A549 (cell line): ENCODE data around the gene RNU2-1. TPM values are rescaled to one million over a fixed set of nuclear protein-coding genes. Genes with fewer than 3 reads are reported as not detected.

Experiments
- CEBPB ChIP-seq, 2 experiments: fragments of >200 bp in 1 of 2; sonication (Bioruptor Twin) in 1 of 2; formaldehyde crosslinking in 1 of 2; IDR thresholded peaks; 2 replicates each; pipeline ENCODE4 v1.6.1; 2012 to 2016
- CHD2 ChIP-seq: fragments of 150-350 bp; IDR thresholded peaks from 2 replicates; pipeline ENCODE4 v1.6.1; 2014; ENCODE audit warnings: low read length; ENCODE audit not compliant: partially characterized antibody
- CHD4 ChIP-seq: fragments of 200-600 bp; sonication (generic); IDR thresholded peaks from 2 replicates; pipeline ENCODE4 v1.6.1; 2016; ENCODE audit warnings: antibody characterized with exemption, mild to moderate bottlenecking, borderline replicate concordance
- EHF ChIP-seq: fragments of 250-450 bp; sonication (Bioruptor Pico); IDR thresholded peaks from 2 replicates; pipeline ENCODE4 v1.5.0; 2020; ENCODE audit warnings: mild to moderate bottlenecking
- EP300 ChIP-seq, 2 experiments: fragments of >200 bp; sonication (Bioruptor Twin); formaldehyde crosslinking; IDR thresholded peaks; 2 replicates in 1 of 2; 3 replicates in 1 of 2; pipeline ENCODE4 v1.6.1; 2016 to 2017
- FOSB ChIP-seq: fragments of 250-450 bp; sonication (Bioruptor Pico); IDR thresholded peaks from 2 replicates; pipeline ENCODE4 v1.5.0; 2020; ENCODE audit warnings: mild to moderate bottlenecking, moderate library complexity
- FOSL2 ChIP-seq, 2 experiments: fragments of 450-650 bp in 1 of 2; fragments of >200 bp in 1 of 2; sonication (Bioruptor Twin) in 1 of 2; formaldehyde crosslinking; IDR thresholded peaks; 2 replicates each; pipeline versions ENCODE4 v1.5.0 to v1.6.1; 2016 to 2020; ENCODE audit warnings: mild to moderate bottlenecking in 1 of 2, moderate library complexity in 1 of 2
- FOXS1 ChIP-seq: fragments of 250-450 bp; sonication (Bioruptor Pico); IDR thresholded peaks from 2 replicates; pipeline ENCODE4 v1.5.0; 2020; ENCODE audit warnings: mild to moderate bottlenecking, moderate library complexity
- HDAC2 ChIP-seq: fragments of 200-600 bp; sonication (generic); IDR thresholded peaks from 2 replicates; pipeline ENCODE4 v1.6.1; 2016
- HOXA7 ChIP-seq: fragments of 250-450 bp; sonication (Bioruptor Pico); IDR thresholded peaks from 2 replicates; pipeline ENCODE4 v1.5.0; 2020; ENCODE audit warnings: mild to moderate bottlenecking, moderate library complexity
- HOXB13 ChIP-seq: fragments of 250-450 bp; sonication (Bioruptor Pico); IDR thresholded peaks from 2 replicates; pipeline ENCODE4 v1.5.0; 2020; ENCODE audit warnings: low read depth, mild to moderate bottlenecking, moderate library complexity
- HOXB5 ChIP-seq: fragments of 250-450 bp; sonication (Bioruptor Pico); IDR thresholded peaks from 2 replicates; pipeline ENCODE4 v1.5.0; 2020; ENCODE audit warnings: mild to moderate bottlenecking, moderate library complexity
- JUN ChIP-seq, 2 experiments: fragments of >200 bp; sonication (Bioruptor Twin); formaldehyde crosslinking; IDR thresholded peaks; 2 replicates in 1 of 2; 3 replicates in 1 of 2; pipeline ENCODE4 v1.6.1; 2016 to 2017
- KDM5A ChIP-seq: fragments of 200-600 bp; sonication (generic); IDR thresholded peaks from 2 replicates; pipeline ENCODE4 v1.6.1; 2016; ENCODE audit warnings: antibody characterized with exemption, mild to moderate bottlenecking
- MYC ChIP-seq: IDR thresholded peaks from 2 replicates; pipeline ENCODE4 v1.6.1; 2012; ENCODE audit warnings: mild to moderate bottlenecking, inconsistent platforms, low read length, improper control_type of control experiment, borderline replicate concordance
- NR3C1 ChIP-seq: fragments of >200 bp; sonication (Bioruptor Twin); formaldehyde crosslinking; IDR thresholded peaks from 3 replicates; pipeline ENCODE4 v1.6.1; 2017
- PHF8 ChIP-seq: fragments of 200-600 bp; sonication (generic); IDR thresholded peaks from 2 replicates; pipeline ENCODE4 v1.6.1; 2016; ENCODE audit warnings: low read depth, mild to moderate bottlenecking, antibody characterized with exemption, moderate library complexity, borderline replicate concordance
- RAD21 ChIP-seq, 2 experiments: fragments of >200 bp in 1 of 2; sonication (Bioruptor Twin) in 1 of 2; formaldehyde crosslinking in 1 of 2; IDR thresholded peaks in 1 of 2; conservative IDR thresholded peaks in 1 of 2; 2 replicates in 1 of 2; 3 replicates in 1 of 2; pipeline ENCODE4 v1.6.1; 2012 to 2018; ENCODE audit warnings: inconsistent platforms in 1 of 2
- RARB ChIP-seq: fragments of 250-450 bp; sonication (Bioruptor Pico); IDR thresholded peaks from 2 replicates; pipeline ENCODE4 v1.8.0; 2021; ENCODE audit warnings: mild to moderate bottlenecking, moderate library complexity
- RNF2 ChIP-seq: fragments of 200-600 bp; sonication (generic); IDR thresholded peaks from 2 replicates; pipeline ENCODE4 v1.6.1; 2016; ENCODE audit warnings: low read depth, mild to moderate bottlenecking, antibody characterized with exemption, moderate library complexity, borderline replicate concordance
- SREBF2 ChIP-seq: fragments of 450-650 bp; IDR thresholded peaks from 2 replicates; pipeline ENCODE4 v1.6.1; 2014; ENCODE audit warnings: mild to moderate bottlenecking, moderate library complexity
- TFCP2L1 ChIP-seq: fragments of 250-450 bp; sonication (Bioruptor Pico); IDR thresholded peaks from 2 replicates; pipeline ENCODE4 v1.5.0; 2021; ENCODE audit warnings: mild to moderate bottlenecking
- ZFP36 ChIP-seq: fragments of 450-650 bp; IDR thresholded peaks from 2 replicates; pipeline ENCODE4 v1.6.1; 2014; ENCODE audit warnings: borderline replicate concordance; ENCODE audit not compliant: partially characterized antibody
- polyA plus RNA-seq, 4 experiments: library from polyadenylated mRNA; depleted of rRNA in 3 of 4; stranded (reverse); fragments of >200 nt; fragmentation: RNase III in 1 of 4; extraction: RNeasy Plus Mini Kit Qiagen cat#74134 plus additional on column Dnase treatment in 1 of 4; gene quantifications; 2 replicates in 3 of 4; 3 replicates in 1 of 4; pipeline ENCODE4 v1.2.3, GENCODE V29; 2011 to 2017
- TF ChIP-seq, protein P1 (sequence below): fragments of 250-450 bp; sonication (Bioruptor Pico); IDR thresholded peaks from 2 replicates; pipeline ENCODE4 v1.5.0; 2021; ENCODE audit warnings: mild to moderate bottlenecking, moderate library complexity, borderline replicate concordance
- TF ChIP-seq, protein P2 (sequence below): fragments of 250-450 bp; sonication (Bioruptor Pico); IDR thresholded peaks from 2 replicates; pipeline ENCODE4 v1.5.0; 2020; ENCODE audit warnings: low read depth, mild to moderate bottlenecking, moderate library complexity
- TF ChIP-seq, protein P3 (sequence below): fragments of 450-650 bp; IDR thresholded peaks from 2 replicates; pipeline ENCODE4 v1.6.1; 2014; ENCODE audit warnings: antibody characterized with exemption
- TF ChIP-seq, protein P4 (sequence below): fragments of 200-600 bp; sonication (generic); IDR thresholded peaks from 2 replicates; pipeline ENCODE4 v1.6.1; 2016; ENCODE audit warnings: antibody characterized with exemption, mild to moderate bottlenecking, moderate library complexity
- TF ChIP-seq, protein P5 (sequence below): IDR thresholded peaks from 2 replicates; pipeline ENCODE4 v1.6.1; 2012

The RNU2-1 gene
- polyA plus RNA-seq, 2 of the 4 experiments (the other 2 are of a cell fraction), result not detected

DNA sequence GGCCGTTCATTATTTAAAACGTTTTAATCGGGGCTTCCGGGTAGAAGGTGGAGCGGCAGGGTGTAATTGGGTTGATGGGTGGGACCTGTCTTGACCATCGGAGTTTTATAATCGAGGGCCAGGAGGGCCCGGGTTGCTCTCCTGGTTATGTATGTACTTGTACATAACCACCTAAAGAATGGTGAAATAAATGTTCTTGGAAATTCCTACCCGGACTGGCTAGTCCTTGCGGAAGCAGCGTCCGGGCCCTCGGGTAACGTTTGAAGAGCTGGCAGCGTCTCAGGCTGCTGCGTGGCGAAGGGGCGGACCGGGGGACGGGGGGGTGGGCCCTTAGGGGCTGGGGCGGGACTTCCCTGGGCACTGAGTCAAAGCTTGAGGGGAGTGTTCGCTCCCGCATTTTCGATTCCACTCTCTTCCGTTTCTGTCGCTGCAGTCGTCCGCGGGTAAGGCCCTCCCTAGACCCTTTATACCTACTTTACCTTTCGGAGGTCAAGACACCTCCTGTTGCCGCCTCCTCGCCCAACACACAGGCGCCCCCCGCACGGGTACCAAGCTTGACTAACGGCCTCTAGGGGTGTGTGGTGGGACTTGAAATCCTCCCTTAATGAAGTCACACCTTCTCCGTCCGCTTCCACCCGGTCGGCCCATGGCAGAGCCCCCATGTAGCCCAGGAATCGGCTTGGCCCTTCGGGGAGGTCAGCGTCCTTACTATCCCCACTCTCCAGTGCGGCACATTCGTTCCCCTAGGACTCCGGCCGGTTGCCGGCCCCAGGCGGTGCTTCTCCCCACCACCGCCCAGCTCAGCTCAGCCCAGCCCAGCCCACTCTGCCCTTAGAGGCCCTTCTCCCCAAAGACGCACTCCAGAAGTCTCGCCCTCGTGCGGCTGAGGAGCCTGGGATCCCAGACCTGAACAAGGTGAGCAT lies 22.0 kb downstream of the RNU2-1 start, which contains the start of gene TMEM106A (continued):
- TF ChIP-seq, protein P1, sequence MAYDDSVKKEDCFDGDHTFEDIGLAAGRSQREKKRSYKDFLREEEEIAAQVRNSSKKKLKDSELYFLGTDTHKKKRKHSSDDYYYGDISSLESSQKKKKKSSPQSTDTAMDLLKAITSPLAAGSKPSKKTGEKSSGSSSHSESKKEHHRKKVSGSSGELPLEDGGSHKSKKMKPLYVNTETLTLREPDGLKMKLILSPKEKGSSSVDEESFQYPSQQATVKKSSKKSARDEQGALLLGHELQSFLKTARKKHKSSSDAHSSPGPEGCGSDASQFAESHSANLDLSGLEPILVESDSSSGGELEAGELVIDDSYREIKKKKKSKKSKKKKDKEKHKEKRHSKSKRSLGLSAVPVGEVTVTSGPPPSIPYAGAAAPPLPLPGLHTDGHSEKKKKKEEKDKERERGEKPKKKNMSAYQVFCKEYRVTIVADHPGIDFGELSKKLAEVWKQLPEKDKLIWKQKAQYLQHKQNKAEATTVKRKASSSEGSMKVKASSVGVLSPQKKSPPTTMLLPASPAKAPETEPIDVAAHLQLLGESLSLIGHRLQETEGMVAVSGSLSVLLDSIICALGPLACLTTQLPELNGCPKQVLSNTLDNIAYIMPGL (CRISPR knock-in tag), result no peak
- TF ChIP-seq JUN (IDR thresholded peaks at IDR 0.05) (peak in 1 of 2 experiments; percentile 77; a peak in 3 of 5 replicates), MYC (no peak), EP300 (IDR thresholded peaks at IDR 0.05) (no peak), EHF (CRISPR knock-in tag) (no peak), RARB (CRISPR knock-in tag) (no peak), RAD21 (conservative IDR thresholded peaks at IDR 0.05 in 1 of 2, IDR thresholded peaks at IDR 0.05 in 1 of 2) (0 out of 5 replicates have a peak, but pooled peaks of 1 of the 2 experiments have one; percentile 16), ZFP36 (no peak), TFCP2L1 (CRISPR knock-in tag) (no peak), HOXB5 (CRISPR knock-in tag) (no peak), PHF8 (peak; percentile 45; the same call in 1 of the 2 replicates), SREBF2 (no peak), HOXA7 (CRISPR knock-in tag) (no peak), FOXS1 (CRISPR knock-in tag) (no peak), FOSL2 (IDR thresholded peaks at IDR 0.05) (no peak), FOSL2 (CRISPR knock-in tag; IDR thresholded peaks at IDR 0.05) (0 out of 2 replicates have a peak, but pooled peaks have one; percentile 10), KDM5A (no peak), FOSB (CRISPR knock-in tag) (no peak), RNF2 (no peak), CHD4 (no peak), CEBPB (IDR thresholded peaks at IDR 0.05) (no peak), HOXB13 (CRISPR knock-in tag) (no peak), NR3C1 (no peak), HDAC2 (no peak), CHD2 (no peak)
- TF ChIP-seq, protein P2, sequence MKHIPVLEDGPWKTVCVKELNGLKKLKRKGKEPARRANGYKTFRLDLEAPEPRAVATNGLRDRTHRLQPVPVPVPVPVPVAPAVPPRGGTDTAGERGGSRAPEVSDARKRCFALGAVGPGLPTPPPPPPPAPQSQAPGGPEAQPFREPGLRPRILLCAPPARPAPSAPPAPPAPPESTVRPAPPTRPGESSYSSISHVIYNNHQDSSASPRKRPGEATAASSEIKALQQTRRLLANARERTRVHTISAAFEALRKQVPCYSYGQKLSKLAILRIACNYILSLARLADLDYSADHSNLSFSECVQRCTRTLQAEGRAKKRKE, result no peak
- TF ChIP-seq, protein P3, sequence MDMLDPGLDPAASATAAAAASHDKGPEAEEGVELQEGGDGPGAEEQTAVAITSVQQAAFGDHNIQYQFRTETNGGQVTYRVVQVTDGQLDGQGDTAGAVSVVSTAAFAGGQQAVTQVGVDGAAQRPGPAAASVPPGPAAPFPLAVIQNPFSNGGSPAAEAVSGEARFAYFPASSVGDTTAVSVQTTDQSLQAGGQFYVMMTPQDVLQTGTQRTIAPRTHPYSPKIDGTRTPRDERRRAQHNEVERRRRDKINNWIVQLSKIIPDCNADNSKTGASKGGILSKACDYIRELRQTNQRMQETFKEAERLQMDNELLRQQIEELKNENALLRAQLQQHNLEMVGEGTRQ, result no peak
- TF ChIP-seq, protein P4, sequence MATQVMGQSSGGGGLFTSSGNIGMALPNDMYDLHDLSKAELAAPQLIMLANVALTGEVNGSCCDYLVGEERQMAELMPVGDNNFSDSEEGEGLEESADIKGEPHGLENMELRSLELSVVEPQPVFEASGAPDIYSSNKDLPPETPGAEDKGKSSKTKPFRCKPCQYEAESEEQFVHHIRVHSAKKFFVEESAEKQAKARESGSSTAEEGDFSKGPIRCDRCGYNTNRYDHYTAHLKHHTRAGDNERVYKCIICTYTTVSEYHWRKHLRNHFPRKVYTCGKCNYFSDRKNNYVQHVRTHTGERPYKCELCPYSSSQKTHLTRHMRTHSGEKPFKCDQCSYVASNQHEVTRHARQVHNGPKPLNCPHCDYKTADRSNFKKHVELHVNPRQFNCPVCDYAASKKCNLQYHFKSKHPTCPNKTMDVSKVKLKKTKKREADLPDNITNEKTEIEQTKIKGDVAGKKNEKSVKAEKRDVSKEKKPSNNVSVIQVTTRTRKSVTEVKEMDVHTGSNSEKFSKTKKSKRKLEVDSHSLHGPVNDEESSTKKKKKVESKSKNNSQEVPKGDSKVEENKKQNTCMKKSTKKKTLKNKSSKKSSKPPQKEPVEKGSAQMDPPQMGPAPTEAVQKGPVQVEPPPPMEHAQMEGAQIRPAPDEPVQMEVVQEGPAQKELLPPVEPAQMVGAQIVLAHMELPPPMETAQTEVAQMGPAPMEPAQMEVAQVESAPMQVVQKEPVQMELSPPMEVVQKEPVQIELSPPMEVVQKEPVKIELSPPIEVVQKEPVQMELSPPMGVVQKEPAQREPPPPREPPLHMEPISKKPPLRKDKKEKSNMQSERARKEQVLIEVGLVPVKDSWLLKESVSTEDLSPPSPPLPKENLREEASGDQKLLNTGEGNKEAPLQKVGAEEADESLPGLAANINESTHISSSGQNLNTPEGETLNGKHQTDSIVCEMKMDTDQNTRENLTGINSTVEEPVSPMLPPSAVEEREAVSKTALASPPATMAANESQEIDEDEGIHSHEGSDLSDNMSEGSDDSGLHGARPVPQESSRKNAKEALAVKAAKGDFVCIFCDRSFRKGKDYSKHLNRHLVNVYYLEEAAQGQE, result no peak
- TF ChIP-seq, protein P5, sequence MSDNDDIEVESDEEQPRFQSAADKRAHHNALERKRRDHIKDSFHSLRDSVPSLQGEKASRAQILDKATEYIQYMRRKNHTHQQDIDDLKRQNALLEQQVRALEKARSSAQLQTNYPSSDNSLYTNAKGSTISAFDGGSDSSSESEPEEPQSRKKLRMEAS, result 0 out of 2 replicates have a peak, but pooled peaks have one; percentile 40
